Caco-2 (cell line): ENCODE measurements around the gene PKIG. TPM values are rescaled to one million over a fixed set of nuclear protein-coding genes. Genes with fewer than 3 reads are reported as not detected.

Experiments used
- BruUV-seq: library from RNA; stranded (reverse); fragments of 400-500 nt; replicated peaks from 2 replicates; lab custom pipeline; 2021; lab: Mats Ljungman, UMichigan
- CTCF ChIA-PET: fragments of 300-600 bp; sonication (Branson Sonifier 250); formaldehyde crosslinking; loops from one replicate; lab custom pipeline; 2022; ENCODE audit warnings: antibody characterized with exemption; lab: Charles Lee
- POLR2A ChIA-PET: fragments of 300-600 bp; sonication (Branson Sonifier 250); formaldehyde crosslinking; loops from one replicate; lab custom pipeline; 2022; ENCODE audit warnings: antibody characterized with exemption; lab: Charles Lee
- DNase-seq, 2 experiments: peaks; one replicate each; pipeline versions ENCODE4 v3.0.0 to v3.0.0-alpha.2; 2020 to 2022
- H3K27me3 ChIP-seq: replicated peaks from 2 replicates; pipeline ENCODE4 v1.6.0; 2011; ENCODE audit warnings: low read length; ENCODE audit not compliant: control insufficient read depth, insufficient read depth
- H3K36me3 ChIP-seq: 2 replicates; pipeline ENCODE4 v1.5.1; 2011; ENCODE audit warnings: low read length; ENCODE audit not compliant: control insufficient read depth, insufficient read depth
- H3K4me1 ChIP-seq: fragments of 250-450 bp; sonication (Bioruptor Pico); 2 replicates; pipeline ENCODE4 v1.5.1; 2020; ENCODE audit warnings: mild to moderate bottlenecking
- H3K4me3 ChIP-seq: 2 replicates; pipeline ENCODE4 v1.5.1; 2011; ENCODE audit warnings: low read depth, mild to moderate bottlenecking, control low read depth, low read length
- H3K9me3 ChIP-seq: fragments of 250-450 bp; sonication (Bioruptor Pico); 2 replicates; pipeline ENCODE4 v1.5.1; 2020; ENCODE audit warnings: mild to moderate bottlenecking, moderate library complexity
- H3K27ac Mint-ChIP-seq: one replicate; pipeline ENCODE4 v1.8.0; 2022; ENCODE audit warnings: mixed read lengths; ENCODE audit not compliant: unreplicated experiment
- H3K27me3 Mint-ChIP-seq: one replicate; pipeline ENCODE4 v1.8.0; 2022; ENCODE audit warnings: mixed read lengths; ENCODE audit not compliant: insufficient read depth, unreplicated experiment
- H3K36me3 Mint-ChIP-seq: one replicate; pipeline ENCODE4 v1.8.0; 2022; ENCODE audit warnings: mild to moderate bottlenecking, mixed read lengths; ENCODE audit not compliant: insufficient read depth, unreplicated experiment
- H3K4me1 Mint-ChIP-seq: one replicate; pipeline ENCODE4 v1.8.0; 2022; ENCODE audit warnings: low read depth, mixed read lengths; ENCODE audit not compliant: unreplicated experiment
- H3K4me3 Mint-ChIP-seq: one replicate; pipeline ENCODE4 v1.8.0; 2022; ENCODE audit warnings: mild to moderate bottlenecking, moderate library complexity, mixed read lengths; ENCODE audit not compliant: unreplicated experiment
- H3K9me3 Mint-ChIP-seq: one replicate; pipeline ENCODE4 v1.8.0; 2022; ENCODE audit warnings: mixed read lengths; ENCODE audit not compliant: unreplicated experiment
- CTCF ChIP-seq, 2 experiments: fragments of 200-600 bp in 1 of 2; IDR thresholded peaks; 1 replicate in 1 of 2; 2 replicates in 1 of 2; pipeline versions ENCODE4 v1.5.1 to v1.8.0; 2011 to 2022; ENCODE audit warnings: antibody characterized with exemption in 1 of 2, control low read depth in 1 of 2, inconsistent platforms in 1 of 2, low read depth in 1 of 2, low read length in 1 of 2, mild to moderate bottlenecking in 1 of 2, moderate library complexity in 1 of 2; ENCODE audit not compliant: insufficient read depth in 1 of 2, severe bottlenecking in 1 of 2, unreplicated experiment in 1 of 2
- intact Hi-C: fragments of 100-400 bp; cut with micrococcal nuclease; formaldehyde crosslinking; loops from one replicate; pipeline ENCODE4 v1.10.0; 2022; ENCODE audit not compliant: unreplicated experiment
- total RNA-seq: library from RNA; stranded (reverse); gene quantifications from 2 replicates; pipeline ENCODE4 v1.2.3, GENCODE V29; 2022

The PKIG gene
- total RNA-seq, 1 experiment from 2014 or later, result 25.9 TPM

GRCh38 chr20:44664131-44664530, 81.8 kb downstream of the PKIG start:
- Mint-ChIP-seq H3K4me1 (no peaks in the 10 kb centered on the region), H3K9me3 (no peaks in the 10 kb centered on the region), H3K36me3 (no peaks in the 10 kb centered on the region), H3K27me3 (no peaks in the 10 kb centered on the region), H3K27ac (no peak overlapping the region), H3K4me3 (no peak overlapping the region)
- no peaks in the 10 kb centered on the region; the same call in 1 of the 2 replicates for H3K9me3 ChIP-seq
- H3K4me3 ChIP-seq, result no peak overlapping the region
- H3K27me3 ChIP-seq, result no peaks in the 10 kb centered on the region
- no peaks in the 10 kb centered on the region for H3K36me3 ChIP-seq
- CTCF ChIA-PET, result interaction anchor here (0.5 to 1.7 kb wide), 4 partner anchors 15 to 1247 kb away, joined by 3 to 6 read pairs (median 4); no protein-coding TSS in a partner anchor
- POLR2A ChIA-PET, result no interaction called here
- DNase-seq, result no peak
- H3K4me1 ChIP-seq, result 0 out of 2 replicates have a peak, but pooled peaks cover 3% of the 10 kb centered on the region
- BruUV-seq, result no TSS peak
- no peak for TF ChIP-seq CTCF (IDR thresholded peaks at IDR 0.05; ENCODE audit: insufficient read depth in 1 of 2, low read depth in 1 of 2, low read length in 1 of 2, severe bottlenecking in 1 of 2, unreplicated experiment in 1 of 2)
- intact Hi-C loops, result no loop called here

GRCh38 chr20:44666066-44666465, 83.7 kb downstream of the PKIG start:
- CTCF ChIA-PET, result interaction anchor here (0.6 to 2.0 kb wide), 4 partner anchors 14 to 19 kb away, joined by 3 to 12 read pairs (median 6); partner anchors contain the start of gene ADA
- H3K36me3 Mint-ChIP-seq, result no peaks in the 10 kb centered on the region

More at GRCh38 chr20:44666066-44666465, 83.7 kb downstream of the PKIG start:
- Histone ChIP-seq H3K4me3 (no peak overlapping the region), H3K9me3 (no peaks in the 10 kb centered on the region), H3K4me1 (0 out of 2 replicates have a peak, but pooled peaks cover 3% of the 10 kb centered on the region), H3K27me3 (no peaks in the 10 kb centered on the region), H3K36me3 (no peaks in the 10 kb centered on the region)
- no peaks in the 10 kb centered on the region for H3K27me3 Mint-ChIP-seq
- peaks cover 7% of the 10 kb centered on the region for H3K4me1 Mint-ChIP-seq
- H3K27ac Mint-ChIP-seq, result no peak overlapping the region
- POLR2A ChIA-PET, result no interaction called here
- BruUV-seq, result no TSS peak
- no peak for DNase-seq
- no peaks in the 10 kb centered on the region for H3K9me3 Mint-ChIP-seq
- no peak overlapping the region for H3K4me3 Mint-ChIP-seq
- TF ChIP-seq CTCF (IDR thresholded peaks at IDR 0.05; ENCODE audit: insufficient read depth in 1 of 2, low read depth in 1 of 2, low read length in 1 of 2, severe bottlenecking in 1 of 2, unreplicated experiment in 1 of 2), result no peak
- intact Hi-C loops, result no loop called here

Other genes with a start within 250 kb of the PKIG start
- not detected in 2 replicates for gene R3HDML, start 245.5 kb upstream of the PKIG start, total RNA-seq
- 256 and 292 TPM in 2 replicates for gene HNF4A, start 226.9 kb upstream of the PKIG start, total RNA-seq
- 53.9 and 54.6 TPM in 2 replicates for gene TTPAL, start 106.7 kb upstream of the PKIG start, total RNA-seq
- 179 and 185 TPM in 2 replicates for gene SERINC3, start 60.5 kb upstream of the PKIG start, total RNA-seq
- 21.1 and 23.5 TPM in 2 replicates for gene ADA, start 69.1 kb downstream of the PKIG start, total RNA-seq
- gene CCN5, start 132.8 kb downstream of the PKIG start, total RNA-seq, result not detected in 2 replicates
- 2.9 and 3.4 TPM in 2 replicates for gene KCNK15, start 163.3 kb downstream of the PKIG start, total RNA-seq
- 7.8 and 9.0 TPM in 2 replicates for gene RIMS4, start 228.0 kb downstream of the PKIG start, total RNA-seq